HCT116 (cell line): ENCODE results near the gene GRSF1. TPM values are rescaled to one million over a fixed set of nuclear protein-coding genes. Genes with fewer than 3 reads are reported as not detected.

ENCODE experiments used
- ATAC-seq: fragments of 200-7000 bp; cut with Tn5 transposase; 2 replicates; pipeline ENCODE4 v1.9.1; 2020; ENCODE audit warnings: mild to moderate bottlenecking, moderate library complexity
- BruUV-seq: library from RNA; stranded (reverse); fragments of 400-500 nt; replicated peaks from 2 replicates; lab custom pipeline; 2021; lab: Mats Ljungman, UMichigan
- CTCF ChIA-PET: fragments of 300-600 bp; sonication (Branson Sonifier 250); formaldehyde crosslinking; loops from one replicate; lab custom pipeline; 2021; ENCODE audit warnings: antibody characterized with exemption; lab: Charles Lee
- POLR2A ChIA-PET: fragments of 300-600, 350-600 bp; sonication (Branson Sonifier 250); formaldehyde crosslinking; loops from one replicate; lab custom pipeline; 2021; ENCODE audit warnings: antibody characterized with exemption; lab: Charles Lee
- RAD21 ChIA-PET, 2 experiments: fragments of 300-600 bp; sonication (Branson Sonifier 250); formaldehyde crosslinking; loops; one replicate each; lab custom pipeline; 2023; ENCODE audit warnings: low total read pairs in 2 of 2; ENCODE audit not compliant: uncharacterized antibody in 2 of 2, unreplicated experiment in 2 of 2, low non-redundant PET in 1 of 2; lab: Charles Lee
- DNase-seq: peaks from one replicate; pipeline ENCODE4 v3.0.0-alpha.2; 2010; ENCODE audit warnings: low read depth, low spot score
- H2AFZ ChIP-seq: fragments of 200-600 bp; shearing (Covaris generic), sonication (generic); 2 replicates; pipeline ENCODE4 v1.6.1; 2017; ENCODE audit warnings: low read depth, mixed run types, mixed read lengths, antibody characterized with exemption, low read length; ENCODE audit not compliant: poor library complexity, severe bottlenecking
- H3K27ac ChIP-seq: 2 replicates; pipeline ENCODE4 v1.5.1; 2012; ENCODE audit warnings: low read depth, low read length
- H3K27me3 ChIP-seq: fragments of 200-600 bp; sonication (generic); 2 replicates; pipeline ENCODE4 v1.6.1; 2016; ENCODE audit warnings: mixed run types, low read length, mixed read lengths; ENCODE audit not compliant: insufficient read depth
- H3K36me3 ChIP-seq, 2 experiments: fragments of 200-500 bp in 1 of 2; fragments of 200-600 bp in 1 of 2; sonication (Bioruptor generic) in 1 of 2; sonication (generic) in 1 of 2; 2 replicates each; pipeline versions ENCODE4 v1.5.1 to v1.6.1; 2014 to 2016; ENCODE audit warnings: low read length in 2 of 2, inconsistent platforms in 1 of 2, mixed read lengths in 1 of 2, mixed run types in 1 of 2; ENCODE audit not compliant: insufficient read depth in 2 of 2, control insufficient read depth in 1 of 2
- H3K4me1 ChIP-seq, 2 experiments: fragments of 200-600 bp in 1 of 2; sonication (generic) in 1 of 2; 2 replicates each; pipeline versions ENCODE4 v1.5.1 to v1.6.1; 2012 to 2017; ENCODE audit warnings: low read length in 2 of 2, inconsistent platforms in 1 of 2, mild to moderate bottlenecking in 1 of 2, mixed read lengths in 1 of 2, mixed run types in 1 of 2, moderate library complexity in 1 of 2; ENCODE audit not compliant: insufficient read depth in 2 of 2, control insufficient read depth in 1 of 2
- H3K4me2 ChIP-seq: fragments of 200-600 bp; sonication (generic); 2 replicates; pipeline ENCODE4 v1.6.1; 2017; ENCODE audit warnings: mixed run types, low read length, mixed read lengths
- H3K4me3 ChIP-seq, 2 experiments: fragments of 200-600 bp in 1 of 2; sonication (generic) in 1 of 2; replicated peaks in 1 of 2; 2 replicates each; pipeline ENCODE4 v1.5.1; 2011 to 2016; ENCODE audit warnings: low read length in 2 of 2, control low read depth in 1 of 2, low read depth in 1 of 2, mild to moderate bottlenecking in 1 of 2, mixed read lengths in 1 of 2, mixed run types in 1 of 2
- H3K79me2 ChIP-seq: fragments of 200-600 bp; sonication (generic); 2 replicates; pipeline ENCODE4 v1.6.1; 2017; ENCODE audit warnings: mild to moderate bottlenecking, mixed run types, low read length, moderate library complexity, mixed read lengths; ENCODE audit not compliant: insufficient read depth
- H3K9ac ChIP-seq: fragments of 200-600 bp; sonication (generic); 2 replicates; pipeline ENCODE4 v1.6.1; 2016; ENCODE audit warnings: low read length, mixed read lengths
- H3K9me2 ChIP-seq: fragments of 200-600 bp; sonication (generic), shearing (Covaris generic); 2 replicates; pipeline ENCODE4 v1.6.1; 2017; ENCODE audit warnings: mixed run types, mild to moderate bottlenecking, moderate library complexity; ENCODE audit not compliant: insufficient read depth
- H3K9me3 ChIP-seq, 2 experiments: fragments of 200-500 bp in 1 of 2; fragments of 200-600 bp in 1 of 2; sonication (Bioruptor generic) in 1 of 2; sonication (generic) in 1 of 2; 2 replicates each; pipeline ENCODE4 v1.6.1; 2014 to 2017; ENCODE audit warnings: low read length in 2 of 2, mixed read lengths in 2 of 2, inconsistent platforms in 1 of 2, low read depth in 1 of 2, mild to moderate bottlenecking in 1 of 2, mixed run types in 1 of 2, moderate library complexity in 1 of 2; ENCODE audit not compliant: control insufficient read depth in 1 of 2, insufficient read depth in 1 of 2
- H4K20me1 ChIP-seq: fragments of 200-600 bp; sonication (generic), shearing (Covaris generic); 2 replicates; pipeline ENCODE4 v1.6.1; 2017; ENCODE audit warnings: mixed run types, mild to moderate bottlenecking, moderate library complexity; ENCODE audit not compliant: insufficient read depth
- ELF1 ChIP-seq: IDR thresholded peaks from 2 replicates; pipeline ENCODE4 v1.6.1; 2012; ENCODE audit warnings: low read depth, borderline replicate concordance
- POLR2A ChIP-seq: IDR thresholded peaks from 2 replicates; pipeline ENCODE4 v1.7.0; 2011; ENCODE audit warnings: borderline replicate concordance; ENCODE audit not compliant: insufficient read depth, insufficient read length; ENCODE audit errors: extremely low read depth
- RAD21 ChIP-seq: IDR thresholded peaks from 2 replicates; pipeline ENCODE4 v1.6.1; 2012; ENCODE audit warnings: low read depth, mild to moderate bottlenecking
- SP1 ChIP-seq: IDR thresholded peaks from 2 replicates; pipeline ENCODE4 v1.6.1; 2012; ENCODE audit warnings: low read depth
- YY1 ChIP-seq: IDR thresholded peaks from 2 replicates; pipeline ENCODE4 v1.6.1; 2011; ENCODE audit warnings: low read length, low read depth, moderate library complexity, mild to moderate bottlenecking; ENCODE audit not compliant: insufficient replicate concordance; ENCODE audit errors: extremely low read depth
- intact Hi-C: fragments of 100-400 bp; cut with micrococcal nuclease; formaldehyde crosslinking; loops from 2 replicates; pipeline ENCODE4 v1.10.0; 2022
- total RNA-seq: library from RNA; stranded (reverse); gene quantifications from one replicate; pipeline ENCODE4 v1.2.1, GENCODE V29; 2021; ENCODE audit not compliant: unreplicated experiment

GRSF1 gene
- total RNA-seq, 1 experiment from 2014 or later: 131 TPM

DNA sequence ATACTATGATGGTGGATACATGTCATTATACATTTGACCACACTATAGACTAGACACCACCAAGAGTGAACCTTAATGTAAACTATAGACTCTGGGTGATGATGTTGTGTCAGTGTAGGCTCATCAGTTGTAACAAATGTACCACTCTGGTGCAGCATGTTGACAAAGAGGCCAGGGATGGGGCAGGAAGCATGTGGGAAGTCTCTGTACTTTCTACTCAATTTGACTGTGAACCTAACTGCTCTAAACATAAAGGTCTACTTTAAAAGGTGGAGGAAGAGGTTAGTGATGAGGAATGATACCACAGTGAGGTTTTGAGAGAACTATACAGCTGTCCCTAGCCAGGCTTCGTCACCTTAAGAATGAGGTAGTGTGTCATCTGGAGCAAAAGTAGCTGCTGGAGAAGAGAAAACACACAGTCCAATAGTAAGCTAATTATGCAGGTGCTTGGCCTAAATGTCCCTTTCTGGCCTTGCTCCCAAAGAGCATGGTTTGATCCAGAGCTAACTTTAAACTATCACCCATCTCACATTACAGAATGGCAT is 38.4 kb downstream of the GRSF1 start:
- ChIA-PET POLR2A (interaction anchor here (0.6 kb wide), 1 partner anchor 27 kb away, joined by 3 read pairs; no protein-coding TSS in a partner anchor), CTCF (no interaction called here)
- no peak for ATAC-seq
- TF ChIP-seq ELF1 (no peak), POLR2A (no peak), RAD21 (no peak), SP1 (no peak)
- TF ChIP-seq, all 23 proteins: peak for 0
- Histone ChIP-seq H3K27me3 (no peaks in the 10 kb centered on the region), H3K9ac (no peak overlapping the region), H3K9me2 (no peaks in the 10 kb centered on the region), H3K79me2 (no peaks in the 10 kb centered on the region), H2AFZ (no peak overlapping the region), H3K4me1 (no peaks in the 10 kb centered on the region), H3K9me3 (no peaks in the 10 kb centered on the region), H3K27ac (no peak overlapping the region), H3K4me2 (no peak overlapping the region), H4K20me1 (no peaks in the 10 kb centered on the region), H3K4me3 (no peak overlapping the region), H3K36me3 (peaks cover 0 to 8% of the 10 kb centered on the region in 2 experiments; a peak in 1 of 4 replicates)
- RAD21 ChIA-PET: no interaction called here
- no peak for DNase-seq
- intact Hi-C loops: no loop called here
- no TSS peak for BruUV-seq

DNA sequence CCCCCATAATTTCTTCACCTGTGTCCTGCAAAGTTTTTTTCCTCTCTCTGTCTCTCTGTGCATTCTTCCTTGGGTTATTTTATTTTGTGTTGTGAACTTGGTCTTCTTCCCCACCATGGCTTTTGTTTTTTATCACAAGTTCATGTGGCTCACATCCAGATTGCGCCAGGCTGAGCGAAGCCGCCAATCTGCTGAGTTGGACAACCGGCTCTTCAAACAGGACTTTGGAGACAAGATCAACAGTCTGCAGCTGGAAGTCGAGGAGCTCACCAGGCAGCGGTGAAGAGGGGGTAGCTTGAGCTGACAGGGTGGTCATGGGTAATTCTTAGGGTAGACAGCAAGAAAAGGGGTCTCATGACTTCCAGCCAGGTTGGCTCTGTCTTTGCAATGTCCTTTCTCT is 46.1 kb downstream of the GRSF1 start:
- BruUV-seq: no TSS peak
- Histone ChIP-seq H3K36me3 (peaks cover 2 to 10% of the 10 kb centered on the region in 2 experiments; a peak in 1 of 4 replicates), H3K9me2 (no peaks in the 10 kb centered on the region), H4K20me1 (no peaks in the 10 kb centered on the region), H3K9me3 (no peaks in the 10 kb centered on the region), H2AFZ (no peak overlapping the region), H3K4me3 (no peak overlapping the region), H3K4me2 (no peak overlapping the region), H3K79me2 (no peaks in the 10 kb centered on the region), H3K27me3 (no peaks in the 10 kb centered on the region), H3K4me1 (no peaks in the 10 kb centered on the region), H3K27ac (no peak overlapping the region), H3K9ac (no peak overlapping the region)
- ChIA-PET RAD21 (no interaction called here), POLR2A (no interaction called here), CTCF (no interaction called here)
- TF ChIP-seq YY1: no peak
- ATAC-seq (no peak), DNase-seq (no peak)
- intact Hi-C loops: no loop called here
